GM08714 (cell line): ENCODE measurements around the gene RAD18.

Experiments
- H3K4me3 ChIP-seq: fragments of 200-500 bp; sonication (Bioruptor generic); 2 replicates; pipeline ENCODE4 v1.5.1; 2014; ENCODE audit warnings: mild to moderate bottlenecking, low read length, inconsistent platforms
- ZNF274 ChIP-seq: IDR thresholded peaks from 2 replicates; pipeline ENCODE4 v1.6.1; 2012; ENCODE audit warnings: mild to moderate bottlenecking, low read depth, low read length

The RAD18 gene

GRCh38 chr3:8841472-8841871 lies 121.8 kb downstream of the RAD18 start:
- H3K4me3 ChIP-seq: no peak overlapping the region
- no peak for TF ChIP-seq ZNF274

- H3K4me3 ChIP-seq: no peak overlapping the region
- TF ChIP-seq ZNF274: no peak
Observed at GRCh38 chr3:8840556-8840955, 122.7 kb downstream of the RAD18 start.

GRCh38 chr3:8839607-8840325 lies 123.5 kb downstream of the RAD18 start:
- TF ChIP-seq ZNF274: no peak

GRCh38 chr3:8838765-8839423 lies 124.4 kb downstream of the RAD18 start:
- no peak for TF ChIP-seq ZNF274

More at GRCh38 chr3:8839607-8840325, 123.5 kb downstream of the RAD18 start:
- no peak overlapping the region for H3K4me3 ChIP-seq

GRCh38 chr3:8838234-8838633 lies 125.0 kb downstream of the RAD18 start:
- no peak for TF ChIP-seq ZNF274
- H3K4me3 ChIP-seq: no peak overlapping the region

More at GRCh38 chr3:8838765-8839423, 124.4 kb downstream of the RAD18 start:
- H3K4me3 ChIP-seq: no peak overlapping the region

GRCh38 chr3:8837162-8837561 lies 126.1 kb downstream of the RAD18 start:
- TF ChIP-seq ZNF274: no peak
- no peak overlapping the region for H3K4me3 ChIP-seq

- no peak for TF ChIP-seq ZNF274
- no peak overlapping the region for H3K4me3 ChIP-seq
Observed at GRCh38 chr3:8836096-8836495, 127.2 kb downstream of the RAD18 start.

- H3K4me3 ChIP-seq: no peak overlapping the region
- TF ChIP-seq ZNF274: no peak
Observed at GRCh38 chr3:8835385-8835784, 127.9 kb downstream of the RAD18 start.

- TF ChIP-seq ZNF274: no peak
- no peak overlapping the region for H3K4me3 ChIP-seq
Observed at GRCh38 chr3:8834974-8835373, 128.3 kb downstream of the RAD18 start.

- TF ChIP-seq ZNF274: no peak
- no peak overlapping the region for H3K4me3 ChIP-seq
Observed at GRCh38 chr3:8827641-8828040, 135.6 kb downstream of the RAD18 start.
